Astrocyte of the spinal cord (primary cell): ENCODE data around the gene FAM234B.
A peak's percentile ranks its signal among the peaks of the same experiment; 100 is the strongest.
"Not testable (repeated sequence)": the region's sequence is repeated elsewhere in the genome, so short reads cannot be mapped to it uniquely, and the experiment has no call there.

Experiments used
- DNase-seq: peaks from one replicate; pipeline ENCODE4 v3.0.0; 2011; ENCODE audit warnings: low read depth, low spot score
- H3K4me3 ChIP-seq: 2 replicates; pipeline ENCODE4 v1.5.1; 2011; ENCODE audit warnings: low read depth, mild to moderate bottlenecking, low read length, moderate library complexity
- in situ Hi-C: cut with HindIII; loops from 2 replicates; pipeline ENCODE4 v1.10.0; 2017; ENCODE audit warnings: low sequenced_read_pairs
- TF ChIP-seq, protein P1 (sequence below): IDR thresholded peaks from 2 replicates; pipeline ENCODE4 v1.5.1; 2012; ENCODE audit warnings: low read depth, mild to moderate bottlenecking, low read length, inconsistent platforms

Gene FAM234B

DNA sequence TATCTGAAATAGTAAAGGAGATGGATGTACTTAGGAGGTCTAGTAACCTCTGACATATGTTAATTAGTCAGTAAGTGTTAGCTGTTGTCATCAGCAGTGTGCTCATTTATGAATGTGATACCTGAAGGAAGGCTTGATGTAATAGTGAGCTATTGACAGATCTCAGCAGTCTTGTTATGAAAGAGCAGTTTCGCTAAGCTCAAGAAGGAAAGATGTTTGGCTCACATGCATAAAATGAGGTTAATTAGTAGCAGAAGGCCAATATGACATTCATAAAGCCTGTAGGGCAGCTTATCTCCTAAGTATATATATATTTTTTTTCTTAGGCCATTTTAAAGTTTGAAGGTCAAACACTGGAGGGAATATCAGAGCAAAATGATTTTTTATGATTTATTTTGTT, 2.8 kb downstream of the FAM234B start:
- H3K4me3 ChIP-seq, result no peak overlapping the region
- DNase-seq, result no peak
- TF ChIP-seq, protein P1, sequence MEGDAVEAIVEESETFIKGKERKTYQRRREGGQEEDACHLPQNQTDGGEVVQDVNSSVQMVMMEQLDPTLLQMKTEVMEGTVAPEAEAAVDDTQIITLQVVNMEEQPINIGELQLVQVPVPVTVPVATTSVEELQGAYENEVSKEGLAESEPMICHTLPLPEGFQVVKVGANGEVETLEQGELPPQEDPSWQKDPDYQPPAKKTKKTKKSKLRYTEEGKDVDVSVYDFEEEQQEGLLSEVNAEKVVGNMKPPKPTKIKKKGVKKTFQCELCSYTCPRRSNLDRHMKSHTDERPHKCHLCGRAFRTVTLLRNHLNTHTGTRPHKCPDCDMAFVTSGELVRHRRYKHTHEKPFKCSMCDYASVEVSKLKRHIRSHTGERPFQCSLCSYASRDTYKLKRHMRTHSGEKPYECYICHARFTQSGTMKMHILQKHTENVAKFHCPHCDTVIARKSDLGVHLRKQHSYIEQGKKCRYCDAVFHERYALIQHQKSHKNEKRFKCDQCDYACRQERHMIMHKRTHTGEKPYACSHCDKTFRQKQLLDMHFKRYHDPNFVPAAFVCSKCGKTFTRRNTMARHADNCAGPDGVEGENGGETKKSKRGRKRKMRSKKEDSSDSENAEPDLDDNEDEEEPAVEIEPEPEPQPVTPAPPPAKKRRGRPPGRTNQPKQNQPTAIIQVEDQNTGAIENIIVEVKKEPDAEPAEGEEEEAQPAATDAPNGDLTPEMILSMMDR, result no peak
- in situ Hi-C loops, result no loop called here

DNA sequence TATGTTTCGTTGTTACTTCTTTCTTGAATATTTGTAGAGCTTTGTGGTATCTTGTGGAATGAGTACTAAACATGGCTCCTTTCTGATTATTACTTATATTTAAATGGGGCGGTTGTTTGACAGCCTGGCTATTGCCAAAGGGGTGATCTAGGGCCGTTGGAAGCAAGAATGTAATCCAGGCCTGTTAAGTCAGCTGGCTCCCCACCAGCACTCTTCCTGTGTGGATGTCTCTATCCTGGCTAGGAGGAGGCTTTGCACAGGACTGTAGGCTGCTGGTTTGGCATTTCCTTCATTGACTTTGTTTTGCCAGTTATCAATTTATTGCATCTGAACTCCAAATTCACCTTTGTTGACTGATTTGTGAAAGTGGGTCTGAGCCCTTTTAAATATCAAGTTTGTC, 5.6 kb downstream of the FAM234B start:
- DNase-seq, result peak; percentile 43
- H3K4me3 ChIP-seq, result no peak overlapping the region
- in situ Hi-C loops, result no loop called here
- TF ChIP-seq, protein P1, result no peak

DNA sequence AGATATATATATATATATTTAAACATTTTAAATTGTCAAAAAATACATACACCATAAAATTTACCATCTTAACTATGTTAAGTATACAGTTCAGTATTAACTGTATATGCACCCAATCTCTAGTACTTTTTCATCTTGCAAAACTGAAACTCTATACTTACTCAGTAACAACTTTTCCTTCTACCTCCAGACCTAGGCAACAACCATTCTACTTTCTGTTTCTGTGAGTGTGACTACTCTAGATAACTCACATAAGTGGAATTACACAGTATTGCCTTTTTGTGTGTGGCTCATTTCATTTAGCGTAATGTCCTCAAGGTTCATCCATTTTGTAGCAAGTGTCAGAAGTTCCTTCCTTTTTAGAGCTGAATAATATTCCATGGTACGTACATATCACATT, 8.2 kb downstream of the FAM234B start:
- in situ Hi-C loops, result no loop called here
- TF ChIP-seq, protein P1, result no peak
- H3K4me3 ChIP-seq, result no peak overlapping the region
- no peak for DNase-seq

DNA sequence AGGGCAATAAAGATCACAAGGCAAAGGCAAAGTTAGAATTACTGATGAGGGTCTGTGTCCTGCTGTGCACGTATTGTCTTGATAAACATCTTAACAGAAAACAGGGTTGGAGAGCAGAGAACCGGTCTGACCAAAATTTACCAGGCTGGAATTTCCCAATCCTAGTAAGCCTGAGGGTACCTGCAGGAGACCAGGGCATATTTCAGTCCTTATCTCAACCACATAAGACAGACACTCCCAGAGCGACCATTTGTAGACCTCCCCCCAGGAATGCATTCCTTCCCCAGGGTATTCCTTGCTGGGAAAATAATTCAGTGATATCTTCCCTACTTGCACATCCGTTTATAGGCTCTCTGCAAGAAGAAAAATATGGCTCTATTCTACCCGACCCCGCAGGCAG, 9.4 kb downstream of the FAM234B start:
- H3K4me3 ChIP-seq, in situ Hi-C loops, DNase-seq: not testable (repeated sequence)

DNA sequence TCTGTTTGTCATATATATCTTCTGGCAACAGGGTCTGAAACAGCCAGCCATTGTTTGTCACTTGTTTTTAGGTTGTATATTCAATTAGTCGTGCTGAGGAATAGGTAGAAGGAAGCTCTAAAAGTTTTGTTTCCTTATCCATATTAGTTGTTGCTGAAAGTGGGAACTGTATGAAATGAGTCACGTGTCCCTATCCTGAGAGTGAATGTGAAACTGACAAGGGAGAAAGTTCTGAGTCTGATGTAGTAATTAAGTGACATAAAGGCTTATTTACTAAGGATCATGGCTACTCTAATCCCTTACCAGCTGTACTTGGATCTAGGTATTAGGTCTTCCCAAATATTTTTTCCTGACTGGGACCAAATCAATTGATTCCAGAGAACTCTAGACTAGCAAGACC, 16.4 kb downstream of the FAM234B start:
- no peak for DNase-seq
- in situ Hi-C loops, result no loop called here
- TF ChIP-seq, protein P1, result no peak
- H3K4me3 ChIP-seq, result no peak overlapping the region

DNA sequence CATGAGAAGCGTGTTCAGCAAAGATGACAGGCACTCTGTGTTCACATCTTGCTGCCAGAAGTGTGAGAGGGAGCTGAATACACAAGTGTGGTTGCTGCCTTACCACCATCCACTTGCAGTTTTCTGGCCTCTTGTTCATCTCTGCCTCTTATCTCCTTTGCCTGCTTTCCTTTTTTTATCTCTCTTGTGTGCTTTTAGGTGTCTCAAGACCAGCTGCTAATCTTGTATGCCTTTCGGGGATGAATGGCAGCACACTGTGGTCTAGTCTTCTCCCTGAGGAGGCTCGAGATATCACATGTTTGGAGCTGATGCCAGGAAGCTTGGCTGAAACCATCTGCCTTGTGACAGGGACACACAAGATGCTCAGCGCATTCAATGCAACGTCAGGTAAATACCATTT, 17.2 kb downstream of the FAM234B start:
- no peak for DNase-seq
- no peak overlapping the region for H3K4me3 ChIP-seq
- TF ChIP-seq, protein P1, result no peak
- in situ Hi-C loops, result no loop called here

DNA sequence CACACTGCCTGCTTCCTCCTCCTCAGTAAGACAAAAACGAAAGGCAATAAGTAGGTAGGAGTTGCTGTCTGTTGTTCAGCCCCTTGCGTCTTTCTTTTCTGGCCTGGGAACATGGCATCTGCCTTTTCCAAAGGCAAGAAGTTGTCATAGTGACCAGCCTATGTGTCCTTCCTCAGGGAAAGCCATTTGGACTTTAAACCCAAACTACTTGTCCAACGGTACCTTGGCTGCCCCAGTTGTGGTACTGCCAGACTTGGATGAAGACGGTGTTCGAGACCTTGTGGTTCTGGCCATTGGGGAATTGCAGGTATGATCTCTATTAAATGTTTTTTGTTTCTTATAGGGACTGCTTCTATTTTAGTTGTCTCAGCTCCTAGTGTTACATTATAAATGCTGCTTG, 18.5 kb downstream of the FAM234B start:
- H3K4me3 ChIP-seq, result no peak overlapping the region
- in situ Hi-C loops, result no loop called here
- TF ChIP-seq, protein P1, result no peak
- no peak for DNase-seq
